ENCODE results near the gene IPCEF1. TPM values are rescaled to one million over a fixed set of nuclear protein-coding genes. Genes with fewer than 3 reads are reported as not detected.
A peak's percentile ranks its signal among the peaks of the same experiment; 100 is the strongest.
"Not testable (repeated sequence)": the region's sequence is repeated elsewhere in the genome, so short reads cannot be mapped to it uniquely, and the experiment has no call there.

The IPCEF1 gene
- total and polyA plus RNA-seq, 9 donors: 0.60 to 1.5 (median 0.75) TPM

DNA sequence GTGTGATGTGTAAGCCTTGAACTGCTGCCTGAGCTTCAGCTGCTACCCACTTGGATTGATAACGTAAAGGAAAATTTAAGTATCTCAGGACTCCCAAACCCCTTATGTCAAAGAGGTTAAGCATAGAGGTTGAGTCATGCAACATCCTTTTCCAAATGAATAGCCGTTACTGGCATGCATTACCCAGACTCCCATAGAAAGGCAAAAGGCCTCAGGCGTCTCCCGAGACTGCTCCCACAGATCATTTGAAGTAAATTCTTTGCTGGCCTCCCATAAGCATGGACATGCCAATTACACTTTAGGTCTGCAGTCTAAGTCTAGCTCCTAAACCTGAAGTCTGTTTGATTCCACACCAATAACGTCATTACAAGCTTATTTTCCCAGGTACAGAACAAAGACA lies 14.7 kb downstream of the IPCEF1 start:
- no peak for DNase-seq
- 45% methylated on average over 4 of the region's 5 CpGs for WGBS (ENCODE audit: insufficient coverage)
- H3K9me3 ChIP-seq (replicated peaks; ENCODE audit: control insufficient read depth, low read depth, low read length): no peaks in the 10 kb centered on the region
- no peak overlapping the region for H3K4me3 ChIP-seq (ENCODE audit: low read length)
- H3K27ac ChIP-seq (ENCODE audit: low read length): no peak overlapping the region
- H3K27me3 ChIP-seq (ENCODE audit: control insufficient read depth, insufficient read depth, low read length): no peaks in the 10 kb centered on the region
- H3K4me1 ChIP-seq (ENCODE audit: control insufficient read depth, insufficient read depth, low read length): peaks cover 2% of the 10 kb centered on the region
- H3K36me3 ChIP-seq (ENCODE audit: control insufficient read depth, insufficient read depth, low read length): no peaks in the 10 kb centered on the region

DNA sequence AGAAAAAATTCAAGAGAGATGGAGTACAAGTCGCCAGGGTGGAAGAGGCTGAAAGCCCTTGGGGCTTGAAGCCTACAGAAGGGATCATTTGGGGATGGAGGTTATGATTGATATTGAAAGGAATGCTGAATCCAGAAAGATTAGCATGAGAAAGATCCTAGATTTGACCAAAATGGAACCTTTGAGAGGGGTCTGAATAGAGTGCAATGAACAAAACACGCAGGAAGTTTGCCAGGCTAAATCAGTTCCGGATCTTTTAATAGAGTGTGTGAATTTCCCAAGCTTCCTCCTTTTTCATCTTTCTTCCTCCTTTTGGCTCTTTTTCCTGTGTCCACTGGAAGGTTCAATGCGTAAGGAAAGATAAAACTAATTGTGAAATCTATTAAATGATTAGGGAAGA lies 15.3 kb downstream of the IPCEF1 start:
- Histone ChIP-seq H3K4me1 (ENCODE audit: control insufficient read depth, insufficient read depth, low read length) (peaks cover 2% of the 10 kb centered on the region), H3K27ac (ENCODE audit: low read length) (no peak overlapping the region), H3K9me3 (replicated peaks; ENCODE audit: control insufficient read depth, low read depth, low read length) (no peaks in the 10 kb centered on the region), H3K27me3 (ENCODE audit: control insufficient read depth, insufficient read depth, low read length) (no peaks in the 10 kb centered on the region), H3K36me3 (ENCODE audit: control insufficient read depth, insufficient read depth, low read length) (no peaks in the 10 kb centered on the region), H3K4me3 (ENCODE audit: low read length) (no peak overlapping the region)
- WGBS (ENCODE audit: insufficient coverage): 50% methylated on average over 1 of the region's 4 CpGs
- peak; percentile 56 for DNase-seq

DNA sequence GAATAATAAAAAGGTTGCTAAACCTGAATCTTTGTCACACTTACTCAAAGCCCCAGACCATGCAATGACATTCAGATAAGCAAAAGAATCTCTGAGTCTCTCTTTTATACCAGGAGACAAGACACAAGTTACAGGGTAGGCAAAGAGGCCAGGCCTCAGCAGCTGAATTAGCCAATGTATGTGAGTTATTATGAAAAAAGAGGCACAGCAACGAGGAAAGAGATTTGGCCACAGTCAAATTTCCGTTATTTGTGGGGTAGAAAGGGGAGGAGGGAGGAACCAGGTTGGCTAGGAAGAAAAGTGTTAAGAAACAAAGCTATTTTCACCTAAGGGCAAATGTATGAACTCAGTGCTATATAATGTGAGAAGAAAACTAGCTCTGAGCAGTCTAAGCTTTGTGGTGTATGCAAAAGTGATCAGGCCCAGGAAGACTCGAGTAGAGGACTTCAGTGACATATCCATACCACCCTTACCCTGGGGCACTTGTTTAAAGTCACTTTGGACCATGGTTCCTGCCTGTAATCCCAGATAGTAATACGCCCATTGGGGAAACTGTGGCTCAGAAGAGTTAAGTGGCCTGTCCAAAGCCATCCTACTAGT lies 19.1 kb downstream of the IPCEF1 start:
- Histone ChIP-seq H3K36me3 (ENCODE audit: control insufficient read depth, insufficient read depth, low read length) (no peaks in the 10 kb centered on the region), H3K4me3 (ENCODE audit: low read length) (no peak overlapping the region), H3K27me3 (ENCODE audit: control insufficient read depth, insufficient read depth, low read length) (no peaks in the 10 kb centered on the region), H3K4me1 (ENCODE audit: control insufficient read depth, insufficient read depth, low read length) (peaks cover 2% of the 10 kb centered on the region), H3K9me3 (replicated peaks; ENCODE audit: control insufficient read depth, low read depth, low read length) (no peaks in the 10 kb centered on the region), H3K27ac (ENCODE audit: low read length) (no peak overlapping the region)
- 82% methylated on average over 3 of the region's 4 CpGs for WGBS (ENCODE audit: insufficient coverage)
- no peak for DNase-seq

DNA sequence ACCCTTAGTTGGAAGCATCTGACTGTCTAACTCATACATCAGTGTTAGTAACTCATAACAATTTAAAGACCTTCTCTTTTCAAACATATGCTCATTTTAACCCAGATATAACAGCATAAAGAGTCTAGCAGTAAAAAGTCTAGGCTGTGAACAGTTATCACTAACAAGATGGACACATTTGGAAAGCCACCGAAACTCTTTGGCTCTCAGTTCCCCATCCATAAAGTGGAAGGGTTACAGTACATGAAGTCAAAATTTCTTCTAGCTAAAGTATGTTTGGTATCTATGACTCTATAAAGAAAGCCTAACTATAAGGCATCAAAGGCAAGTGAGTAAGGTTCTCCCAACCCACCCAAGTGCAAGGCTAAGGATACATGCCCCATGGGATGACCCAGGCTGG lies 22.5 kb downstream of the IPCEF1 start:
- not testable (repeated sequence) for H3K4me3 ChIP-seq (ENCODE audit: low read length); DNase-seq; H3K36me3 ChIP-seq (ENCODE audit: control insufficient read depth, insufficient read depth, low read length); H3K4me1 ChIP-seq (ENCODE audit: control insufficient read depth, insufficient read depth, low read length); H3K27ac ChIP-seq (ENCODE audit: low read length); H3K9me3 ChIP-seq (replicated peaks; ENCODE audit: control insufficient read depth, low read depth, low read length); H3K27me3 ChIP-seq (ENCODE audit: control insufficient read depth, insufficient read depth, low read length)
- no CpG with 5 or more reads among the region's 1 CpG for WGBS (ENCODE audit: insufficient coverage)

DNA sequence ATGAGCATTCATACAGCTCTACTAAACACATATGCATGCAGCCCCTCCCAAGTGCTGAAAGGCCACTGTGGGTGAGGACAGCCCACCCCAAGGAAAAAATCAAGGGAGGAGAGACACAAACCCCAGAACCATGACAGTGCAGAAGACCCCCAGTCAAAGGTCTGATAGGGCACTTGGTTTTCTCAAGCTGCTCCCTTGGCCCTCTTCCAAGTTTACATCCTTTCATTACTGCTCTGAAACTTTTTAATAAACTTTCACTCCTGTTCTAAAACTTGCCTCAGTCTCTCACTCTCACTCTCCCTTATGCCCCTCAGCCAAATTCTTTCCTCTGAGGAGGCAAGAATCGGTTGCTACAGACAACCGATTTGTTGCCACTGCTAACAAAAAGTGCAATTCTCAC lies 24.9 kb downstream of the IPCEF1 start:
- Histone ChIP-seq H3K27me3 (ENCODE audit: control insufficient read depth, insufficient read depth, low read length) (no peaks in the 10 kb centered on the region), H3K4me1 (ENCODE audit: control insufficient read depth, insufficient read depth, low read length) (no peaks in the 10 kb centered on the region), H3K4me3 (ENCODE audit: low read length) (no peak overlapping the region), H3K9me3 (replicated peaks; ENCODE audit: control insufficient read depth, low read depth, low read length) (peaks cover 2% of the 10 kb centered on the region), H3K27ac (ENCODE audit: low read length) (no peak overlapping the region), H3K36me3 (ENCODE audit: control insufficient read depth, insufficient read depth, low read length) (no peaks in the 10 kb centered on the region)
- no CpG with 5 or more reads among the region's 2 CpGs for WGBS (ENCODE audit: insufficient coverage)
- no peak for DNase-seq

DNA sequence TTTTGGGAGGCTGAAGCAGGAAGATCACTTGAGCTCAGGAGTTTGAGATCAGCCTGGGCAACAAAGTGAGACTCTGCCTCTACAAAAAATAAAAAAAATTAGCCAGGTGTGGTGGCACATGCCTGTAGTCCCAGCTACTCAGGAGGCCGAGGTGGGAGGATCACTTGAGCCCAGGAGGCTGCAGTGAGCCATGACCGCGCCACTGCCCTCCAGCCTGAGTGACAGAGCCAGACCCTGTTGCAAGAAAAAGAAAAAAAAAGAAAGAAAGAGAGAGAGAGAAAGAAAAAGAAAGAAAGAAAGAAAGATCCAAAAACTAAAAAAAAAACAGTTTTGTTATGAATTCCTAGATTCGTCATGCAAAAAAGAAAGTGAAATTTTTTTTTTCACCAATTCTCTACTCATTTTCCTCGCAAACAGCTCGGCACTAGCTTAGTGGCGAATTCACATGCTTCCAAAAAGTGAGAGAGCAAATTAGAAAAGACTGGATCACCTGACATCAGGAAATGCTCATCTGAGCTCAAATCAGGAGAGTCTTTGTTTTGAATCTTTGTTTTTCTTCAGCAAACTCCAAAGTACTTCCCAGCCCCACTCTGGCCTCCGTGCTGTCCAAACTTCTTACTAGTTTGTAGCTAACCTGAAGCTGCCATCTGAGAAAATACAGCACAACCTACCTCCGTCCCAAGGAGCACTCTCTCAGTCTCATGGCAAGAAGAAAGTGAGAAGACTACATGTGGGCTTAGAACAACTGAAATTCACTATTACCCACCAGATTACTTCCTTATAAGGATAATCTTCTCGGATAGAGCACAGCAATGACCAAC lies 27.0 kb downstream of the IPCEF1 start:
- H3K4me3 ChIP-seq (ENCODE audit: low read length): no peak overlapping the region
- H3K27ac ChIP-seq (ENCODE audit: low read length): no peak overlapping the region
- H3K4me1 ChIP-seq (ENCODE audit: control insufficient read depth, insufficient read depth, low read length): no peaks in the 10 kb centered on the region
- DNase-seq: no peak
- peaks cover 2% of the 10 kb centered on the region for H3K9me3 ChIP-seq (replicated peaks; ENCODE audit: control insufficient read depth, low read depth, low read length)
- 100% methylated on average over 1 of the region's 10 CpGs for WGBS (ENCODE audit: insufficient coverage)
- no peaks in the 10 kb centered on the region for H3K36me3 ChIP-seq (ENCODE audit: control insufficient read depth, insufficient read depth, low read length)
- H3K27me3 ChIP-seq (ENCODE audit: control insufficient read depth, insufficient read depth, low read length): no peaks in the 10 kb centered on the region

DNA sequence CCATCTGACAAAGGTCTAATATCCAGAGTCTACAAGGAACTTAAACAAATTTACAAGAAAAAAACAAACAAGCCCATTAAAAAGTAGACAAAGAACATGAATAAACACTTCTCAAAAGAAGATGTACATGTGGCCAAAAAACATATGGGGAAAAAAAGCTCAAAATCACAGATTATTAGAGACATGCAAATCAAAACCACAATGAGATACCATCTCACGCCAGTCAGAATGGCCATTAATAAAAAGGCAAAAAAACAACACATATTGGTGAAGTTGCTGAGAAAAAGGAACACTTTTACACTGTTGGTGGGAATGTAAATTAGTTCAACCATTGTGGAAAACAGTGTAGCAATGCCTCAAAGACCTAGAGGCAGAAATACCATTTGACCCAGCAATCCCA lies 29.3 kb downstream of the IPCEF1 start:
- not testable (repeated sequence) for H3K27ac ChIP-seq (ENCODE audit: low read length); H3K27me3 ChIP-seq (ENCODE audit: control insufficient read depth, insufficient read depth, low read length); H3K36me3 ChIP-seq (ENCODE audit: control insufficient read depth, insufficient read depth, low read length); DNase-seq; H3K4me1 ChIP-seq (ENCODE audit: control insufficient read depth, insufficient read depth, low read length); H3K9me3 ChIP-seq (replicated peaks; ENCODE audit: control insufficient read depth, low read depth, low read length); H3K4me3 ChIP-seq (ENCODE audit: low read length)
- no CpG with 5 or more reads among the region's 1 CpG for WGBS (ENCODE audit: insufficient coverage)

DNA sequence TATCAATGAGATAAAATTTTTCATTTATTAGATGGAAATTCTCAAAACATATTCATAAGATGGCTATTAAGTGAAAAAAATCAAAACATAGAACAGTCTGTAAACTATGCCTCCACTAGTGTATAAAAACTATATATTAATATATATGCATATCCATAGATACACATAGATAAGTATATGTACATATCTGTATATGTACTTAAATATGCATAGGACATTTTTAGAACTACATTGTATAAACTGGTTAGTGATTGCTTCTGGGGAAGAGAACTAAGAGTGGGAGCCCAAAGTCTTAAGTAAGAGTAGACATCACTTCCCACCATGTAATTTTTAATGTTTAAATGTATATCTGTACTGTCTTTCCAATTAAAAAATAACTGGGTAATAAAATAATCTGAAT lies 31.5 kb downstream of the IPCEF1 start:
- no peak for DNase-seq
- no peaks in the 10 kb centered on the region for H3K4me1 ChIP-seq (ENCODE audit: control insufficient read depth, insufficient read depth, low read length)
- no peaks in the 10 kb centered on the region for H3K27me3 ChIP-seq (ENCODE audit: control insufficient read depth, insufficient read depth, low read length)
- no peaks in the 10 kb centered on the region for H3K36me3 ChIP-seq (ENCODE audit: control insufficient read depth, insufficient read depth, low read length)
- H3K9me3 ChIP-seq (replicated peaks; ENCODE audit: control insufficient read depth, low read depth, low read length): no peaks in the 10 kb centered on the region
- H3K27ac ChIP-seq (ENCODE audit: low read length): no peak overlapping the region
- H3K4me3 ChIP-seq (ENCODE audit: low read length): no peak overlapping the region

DNA sequence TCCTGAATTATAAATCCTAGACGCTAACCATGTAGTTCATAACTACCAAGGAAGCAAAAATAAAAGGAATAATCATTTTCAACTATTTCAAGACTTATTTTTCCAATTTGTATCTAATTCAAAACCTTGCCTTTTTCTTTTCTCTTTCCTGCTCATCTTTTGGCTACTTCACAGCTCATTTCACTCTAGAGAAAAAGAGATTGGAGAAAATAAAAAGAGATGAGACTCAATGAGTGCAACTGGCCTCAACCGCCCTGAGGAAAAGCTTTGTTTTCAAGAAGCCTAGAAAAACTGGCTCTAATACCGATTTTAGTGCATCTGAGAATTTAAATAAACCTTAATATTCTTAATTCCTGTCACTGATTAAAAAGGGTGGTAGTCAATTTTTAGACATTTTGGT lies 36.4 kb downstream of the IPCEF1 start:
- no peak overlapping the region for H3K27ac ChIP-seq (ENCODE audit: low read length)
- WGBS (ENCODE audit: insufficient coverage): no CpG with 5 or more reads among the region's 3 CpGs
- no peak overlapping the region for H3K4me3 ChIP-seq (ENCODE audit: low read length)
- H3K9me3 ChIP-seq (replicated peaks; ENCODE audit: control insufficient read depth, low read depth, low read length): no peaks in the 10 kb centered on the region
- H3K36me3 ChIP-seq (ENCODE audit: control insufficient read depth, insufficient read depth, low read length): no peaks in the 10 kb centered on the region
- H3K27me3 ChIP-seq (ENCODE audit: control insufficient read depth, insufficient read depth, low read length): no peaks in the 10 kb centered on the region
- peaks cover 3% of the 10 kb centered on the region for H3K4me1 ChIP-seq (ENCODE audit: control insufficient read depth, insufficient read depth, low read length)
- peak; percentile 71 for DNase-seq

DNA sequence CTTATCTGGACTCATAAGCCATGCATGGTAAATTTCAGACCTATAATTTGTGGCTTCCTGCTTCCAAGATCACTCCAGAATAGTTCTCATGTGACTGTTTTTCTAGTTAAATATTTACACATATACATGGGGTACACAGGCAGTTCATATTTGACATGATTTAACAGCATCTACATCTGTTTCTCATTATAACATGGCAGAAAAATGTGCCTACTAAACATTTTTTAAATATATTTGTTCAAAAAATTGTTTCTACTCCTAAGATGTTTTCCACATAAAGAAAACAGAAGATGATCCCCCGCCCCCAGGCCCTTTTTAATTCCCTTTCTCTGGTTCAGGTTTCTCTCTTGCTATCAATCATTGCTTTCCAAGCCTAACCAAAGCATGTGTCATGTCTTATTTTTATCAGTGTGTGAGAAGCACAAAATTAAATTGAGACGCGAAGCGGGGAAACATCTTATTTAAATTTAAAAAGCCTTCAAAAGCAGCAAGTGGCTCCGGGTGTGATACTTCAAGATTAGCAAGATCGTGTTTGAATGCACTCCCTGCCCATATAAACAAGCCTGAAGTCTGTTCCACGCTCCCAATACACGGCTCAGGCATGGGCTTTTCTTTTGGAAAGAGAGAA lies 37.3 kb downstream of the IPCEF1 start:
- DNase-seq: peak; percentile 66
- WGBS (ENCODE audit: insufficient coverage): 16% methylated on average over 5 of the region's 8 CpGs
- Histone ChIP-seq H3K4me1 (ENCODE audit: control insufficient read depth, insufficient read depth, low read length) (peaks cover 3% of the 10 kb centered on the region), H3K4me3 (ENCODE audit: low read length) (no peak overlapping the region), H3K36me3 (ENCODE audit: control insufficient read depth, insufficient read depth, low read length) (no peaks in the 10 kb centered on the region), H3K27me3 (ENCODE audit: control insufficient read depth, insufficient read depth, low read length) (no peaks in the 10 kb centered on the region), H3K9me3 (replicated peaks; ENCODE audit: control insufficient read depth, low read depth, low read length) (no peaks in the 10 kb centered on the region), H3K27ac (ENCODE audit: low read length) (peak overlapping the region; percentile 48)
